Measurements from ENCODE around the gene DUSP6. TPM values are rescaled to one million over a fixed set of nuclear protein-coding genes. Genes with fewer than 3 reads are reported as not detected.

Gene DUSP6
- total and polyA plus RNA-seq, 4 donors, result 24.1 to 37.0 (median 35.3) TPM

DNA sequence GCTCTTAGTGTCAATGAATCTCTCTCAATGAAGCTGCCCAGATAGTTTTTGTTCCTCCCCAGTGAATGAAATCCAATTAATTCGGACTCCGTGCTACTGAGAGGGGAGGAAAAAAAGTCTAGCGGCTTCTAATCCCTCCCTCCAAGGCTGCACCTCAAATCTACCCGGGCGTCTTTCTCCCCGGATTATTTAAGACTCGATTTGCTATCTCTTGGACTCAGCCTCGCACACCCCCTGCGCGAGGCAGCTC is 134 bp downstream of the DUSP6 start:
- DNase-seq (ENCODE audit: low spot score), result no peak
- H3K4me3 ChIP-seq (ENCODE audit: low read depth in 1 of 3, low read length in 3 of 3), result peak overlapping the region; percentile 85 to 98 (median 98)
- under 1% methylated on average over 10 of the region's 10 CpGs for whole genome bisulfite sequencing
- peaks cover 3 to 42% (median 31%) of the 10 kb centered on the region in 4 donors for H3K4me1 ChIP-seq (ENCODE audit: control insufficient read depth in 4 of 4, insufficient read depth in 4 of 4, low read length in 3 of 4)
- no peaks in the 10 kb centered on the region for H3K27me3 ChIP-seq (ENCODE audit: control insufficient read depth in 4 of 4, insufficient read depth in 4 of 4, low read length in 3 of 4)
- H3K36me3 ChIP-seq (ENCODE audit: control insufficient read depth in 4 of 4, insufficient read depth in 3 of 4, low read depth in 1 of 4, low read length in 3 of 4), result peaks cover 0 to 22% (median 2%) of the 10 kb centered on the region in 4 donors
- H3K9me3 ChIP-seq (ENCODE audit: control insufficient read depth in 4 of 4, low read length in 3 of 4), result no peaks in the 10 kb centered on the region
- no peak for TF ChIP-seq HNF4A (conservative IDR thresholded peaks at IDR 0.05)
- TF ChIP-seq CTCF (IDR thresholded peaks at IDR 0.05; ENCODE audit: low read depth, low read length, missing input control), result no peak
- no peak for TF ChIP-seq GABPA (IDR thresholded peaks at IDR 0.05 in 1 of 2, conservative IDR thresholded peaks at IDR 0.05 in 1 of 2)
- TF ChIP-seq NR2F2 (IDR thresholded peaks at IDR 0.05), result no peak
- no peak for TF ChIP-seq SP1 (IDR thresholded peaks at IDR 0.05)
- TF ChIP-seq TAF1 (conservative IDR thresholded peaks at IDR 0.05), result peak; percentile 99
- TF ChIP-seq HNF4G (IDR thresholded peaks at IDR 0.05), result no peak
- peak overlapping the region; percentile 98 to 100 for H3K9ac ChIP-seq (ENCODE audit: low read depth in 1 of 2, low read length in 2 of 2)
- H3K27ac ChIP-seq (ENCODE audit: low read depth in 1 of 2, low read length in 2 of 2), result peak overlapping the region; percentile 100

GRCh38 chr12:89351489-89352241 is 636 bp downstream of the DUSP6 start:
- Histone ChIP-seq H3K9me3 (ENCODE audit: control insufficient read depth in 4 of 4, low read length in 3 of 4) (no peaks in the 10 kb centered on the region), H3K27me3 (ENCODE audit: control insufficient read depth in 4 of 4, insufficient read depth in 4 of 4, low read length in 3 of 4) (no peaks in the 10 kb centered on the region), H3K4me1 (ENCODE audit: control insufficient read depth in 4 of 4, insufficient read depth in 4 of 4, low read length in 3 of 4) (peaks cover 3 to 41% (median 31%) of the 10 kb centered on the region in 4 donors), H3K4me3 (ENCODE audit: low read depth in 1 of 3, low read length in 3 of 3) (peak overlapping the region; percentile 85 to 98 (median 98)), H3K27ac (ENCODE audit: low read depth in 1 of 2, low read length in 2 of 2) (peak overlapping the region; percentile 100), H3K36me3 (ENCODE audit: control insufficient read depth in 4 of 4, insufficient read depth in 3 of 4, low read depth in 1 of 4, low read length in 3 of 4) (peaks cover 0 to 22% (median 2%) of the 10 kb centered on the region in 4 donors), H3K9ac (ENCODE audit: low read depth in 1 of 2, low read length in 2 of 2) (peak overlapping the region; percentile 98 to 100)
- no peak for DNase-seq (ENCODE audit: low spot score)
- TF ChIP-seq RXRA (IDR thresholded peaks at IDR 0.05) (no peak), SP1 (IDR thresholded peaks at IDR 0.05) (no peak), JUND (IDR thresholded peaks at IDR 0.05) (no peak), HNF4G (IDR thresholded peaks at IDR 0.05) (no peak), HNF4A (conservative IDR thresholded peaks at IDR 0.05) (no peak), YY1 (IDR thresholded peaks at IDR 0.05) (no peak), FOXA2 (IDR thresholded peaks at IDR 0.05) (no peak), RAD21 (IDR thresholded peaks at IDR 0.05) (no peak), TAF1 (conservative IDR thresholded peaks at IDR 0.05) (no peak), EGR1 (IDR thresholded peaks at IDR 0.05; ENCODE audit: low read depth in 2 of 2) (no peak), FOXA1 (IDR thresholded peaks at IDR 0.05) (no peak), NR2F2 (IDR thresholded peaks at IDR 0.05) (no peak)
- TF ChIP-seq, protein P1, sequence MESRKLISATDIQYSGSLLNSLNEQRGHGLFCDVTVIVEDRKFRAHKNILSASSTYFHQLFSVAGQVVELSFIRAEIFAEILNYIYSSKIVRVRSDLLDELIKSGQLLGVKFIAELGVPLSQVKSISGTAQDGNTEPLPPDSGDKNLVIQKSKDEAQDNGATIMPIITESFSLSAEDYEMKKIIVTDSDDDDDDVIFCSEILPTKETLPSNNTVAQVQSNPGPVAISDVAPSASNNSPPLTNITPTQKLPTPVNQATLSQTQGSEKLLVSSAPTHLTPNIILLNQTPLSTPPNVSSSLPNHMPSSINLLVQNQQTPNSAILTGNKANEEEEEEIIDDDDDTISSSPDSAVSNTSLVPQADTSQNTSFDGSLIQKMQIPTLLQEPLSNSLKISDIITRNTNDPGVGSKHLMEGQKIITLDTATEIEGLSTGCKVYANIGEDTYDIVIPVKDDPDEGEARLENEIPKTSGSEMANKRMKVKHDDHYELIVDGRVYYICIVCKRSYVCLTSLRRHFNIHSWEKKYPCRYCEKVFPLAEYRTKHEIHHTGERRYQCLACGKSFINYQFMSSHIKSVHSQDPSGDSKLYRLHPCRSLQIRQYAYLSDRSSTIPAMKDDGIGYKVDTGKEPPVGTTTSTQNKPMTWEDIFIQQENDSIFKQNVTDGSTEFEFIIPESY (IDR thresholded peaks at IDR 0.05), result no peak
- TF ChIP-seq, protein P2, sequence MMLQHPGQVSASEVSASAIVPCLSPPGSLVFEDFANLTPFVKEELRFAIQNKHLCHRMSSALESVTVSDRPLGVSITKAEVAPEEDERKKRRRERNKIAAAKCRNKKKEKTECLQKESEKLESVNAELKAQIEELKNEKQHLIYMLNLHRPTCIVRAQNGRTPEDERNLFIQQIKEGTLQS (IDR thresholded peaks at IDR 0.05), result no peak
- TF ChIP-seq, protein P3, sequence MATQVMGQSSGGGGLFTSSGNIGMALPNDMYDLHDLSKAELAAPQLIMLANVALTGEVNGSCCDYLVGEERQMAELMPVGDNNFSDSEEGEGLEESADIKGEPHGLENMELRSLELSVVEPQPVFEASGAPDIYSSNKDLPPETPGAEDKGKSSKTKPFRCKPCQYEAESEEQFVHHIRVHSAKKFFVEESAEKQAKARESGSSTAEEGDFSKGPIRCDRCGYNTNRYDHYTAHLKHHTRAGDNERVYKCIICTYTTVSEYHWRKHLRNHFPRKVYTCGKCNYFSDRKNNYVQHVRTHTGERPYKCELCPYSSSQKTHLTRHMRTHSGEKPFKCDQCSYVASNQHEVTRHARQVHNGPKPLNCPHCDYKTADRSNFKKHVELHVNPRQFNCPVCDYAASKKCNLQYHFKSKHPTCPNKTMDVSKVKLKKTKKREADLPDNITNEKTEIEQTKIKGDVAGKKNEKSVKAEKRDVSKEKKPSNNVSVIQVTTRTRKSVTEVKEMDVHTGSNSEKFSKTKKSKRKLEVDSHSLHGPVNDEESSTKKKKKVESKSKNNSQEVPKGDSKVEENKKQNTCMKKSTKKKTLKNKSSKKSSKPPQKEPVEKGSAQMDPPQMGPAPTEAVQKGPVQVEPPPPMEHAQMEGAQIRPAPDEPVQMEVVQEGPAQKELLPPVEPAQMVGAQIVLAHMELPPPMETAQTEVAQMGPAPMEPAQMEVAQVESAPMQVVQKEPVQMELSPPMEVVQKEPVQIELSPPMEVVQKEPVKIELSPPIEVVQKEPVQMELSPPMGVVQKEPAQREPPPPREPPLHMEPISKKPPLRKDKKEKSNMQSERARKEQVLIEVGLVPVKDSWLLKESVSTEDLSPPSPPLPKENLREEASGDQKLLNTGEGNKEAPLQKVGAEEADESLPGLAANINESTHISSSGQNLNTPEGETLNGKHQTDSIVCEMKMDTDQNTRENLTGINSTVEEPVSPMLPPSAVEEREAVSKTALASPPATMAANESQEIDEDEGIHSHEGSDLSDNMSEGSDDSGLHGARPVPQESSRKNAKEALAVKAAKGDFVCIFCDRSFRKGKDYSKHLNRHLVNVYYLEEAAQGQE (IDR thresholded peaks at IDR 0.05), result no peak
- under 1% methylated on average over 87 of the region's 87 CpGs for WGBS

All from liver (tissue), 9 donors.